Stimulated activated CD8-positive, alpha-beta memory T cell treated with anti-CD3 and anti-CD28 coated beads, Interleukin-7, amount 100 ng/mL, for 4 hours (primary cell): ENCODE measurements around the gene SERPINH1.
A peak's percentile ranks its signal among the peaks of the same experiment; 100 is the strongest.

Experiments
- DNase-seq, 2 donors: peaks; one replicate each; pipeline ENCODE4 v3.0.0-alpha.2; 2020; ENCODE audit warnings: low read depth in 2 of 2

Gene SERPINH1

DNA sequence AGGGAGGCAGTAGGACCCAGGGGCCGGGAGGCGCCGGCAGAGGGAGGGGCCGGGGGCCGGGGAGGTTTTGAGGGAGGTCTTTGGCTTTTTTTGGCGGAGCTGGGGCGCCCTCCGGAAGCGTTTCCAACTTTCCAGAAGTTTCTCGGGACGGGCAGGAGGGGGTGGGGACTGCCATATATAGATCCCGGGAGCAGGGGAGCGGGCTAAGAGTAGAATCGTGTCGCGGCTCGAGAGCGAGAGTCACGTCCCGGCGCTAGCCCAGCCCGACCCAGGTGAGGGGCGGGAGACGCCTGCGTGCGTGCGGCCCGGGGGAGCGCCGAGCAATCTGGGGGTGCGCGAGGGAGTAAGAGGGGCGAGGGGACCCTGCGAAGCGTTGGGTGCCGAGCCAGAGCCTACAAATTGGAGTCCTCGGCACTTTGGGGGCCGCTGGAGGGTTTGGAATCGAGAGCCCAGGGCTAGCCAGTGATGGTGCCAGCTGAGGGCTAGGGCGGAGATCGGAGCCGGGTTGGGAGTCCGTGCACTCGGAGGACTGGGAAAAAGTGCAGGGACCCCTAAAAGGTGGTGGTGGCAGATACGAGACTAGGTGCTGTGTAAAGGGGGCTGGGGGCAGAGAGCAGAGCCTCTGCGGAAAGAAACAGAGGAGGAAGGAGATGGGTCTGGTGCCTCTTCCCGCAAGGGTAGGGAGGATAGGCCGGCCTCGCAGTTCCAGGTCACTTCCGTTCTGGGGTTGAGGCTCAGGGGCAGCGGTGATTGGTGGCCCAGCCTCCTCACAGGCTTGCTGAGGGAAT lies at the start of gene SERPINH1:
Gene SERPINH1 (plus strand): TSS at position 206 of the 788 bp plus-strand sequence. CDS start 4,097 bp downstream, outside the sequence.
- peak in 1 of 2 donors; percentile 46 for DNase-seq

DNA sequence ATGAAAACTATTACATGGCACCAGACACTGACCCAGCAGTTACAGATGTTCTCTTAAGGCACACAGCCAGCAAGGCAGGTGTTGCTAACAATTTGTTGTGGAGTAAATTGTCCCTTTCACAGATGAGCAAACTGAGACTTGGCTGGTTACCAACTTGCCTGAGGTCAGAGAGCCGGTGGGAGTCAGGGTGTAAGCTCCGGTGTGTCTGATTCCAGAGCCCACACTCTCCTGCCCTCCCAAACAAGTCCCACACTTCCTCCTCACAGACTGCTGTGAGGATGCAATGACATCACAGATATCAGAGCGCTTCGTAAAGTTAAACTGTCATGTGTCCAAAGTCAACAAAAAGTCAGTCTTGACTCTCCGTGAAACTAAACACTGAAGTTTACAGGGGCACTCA lies 48.8 kb upstream of the SERPINH1 start:
- no peak for DNase-seq

DNA sequence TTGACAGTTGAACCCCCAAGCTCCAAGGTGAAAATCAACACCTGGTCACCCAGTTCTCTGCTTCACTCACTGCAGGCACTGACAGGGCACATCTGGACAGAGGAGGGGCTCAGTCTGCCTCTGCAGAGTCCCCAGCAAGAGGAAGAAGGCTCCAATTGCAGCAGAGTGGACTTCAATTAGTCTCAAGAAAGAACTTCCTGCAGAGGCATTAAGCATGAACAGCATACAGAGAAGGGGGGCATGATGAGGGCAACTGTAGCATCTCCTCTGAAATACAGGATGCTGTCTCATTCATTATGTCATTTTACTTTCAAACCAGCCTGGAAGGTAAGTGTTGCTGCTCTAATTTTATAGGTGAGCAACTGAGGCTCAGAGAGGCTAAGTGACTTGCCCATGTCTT lies 47.5 kb upstream of the SERPINH1 start:
- DNase-seq: no peak

DNA sequence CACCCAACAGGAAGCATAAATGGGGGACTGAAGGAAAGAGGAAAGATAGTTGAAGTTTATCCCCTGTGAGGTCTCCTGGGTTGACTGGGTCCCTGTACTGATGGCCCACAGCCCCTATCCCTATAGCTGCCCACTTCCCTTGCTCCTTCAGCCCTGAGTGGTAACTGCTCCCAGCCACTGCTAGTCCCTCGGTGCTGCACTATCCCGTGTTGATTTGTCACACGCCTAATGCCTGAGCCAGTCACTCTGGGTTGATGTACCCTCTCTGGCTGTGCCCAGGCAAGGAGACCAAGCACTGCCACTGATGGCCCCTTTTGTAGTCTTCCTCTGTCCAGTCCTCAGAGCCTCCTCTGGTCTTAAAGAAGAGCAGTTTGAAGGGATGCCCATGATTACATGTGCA lies 45.9 kb upstream of the SERPINH1 start:
- no peak for DNase-seq

DNA sequence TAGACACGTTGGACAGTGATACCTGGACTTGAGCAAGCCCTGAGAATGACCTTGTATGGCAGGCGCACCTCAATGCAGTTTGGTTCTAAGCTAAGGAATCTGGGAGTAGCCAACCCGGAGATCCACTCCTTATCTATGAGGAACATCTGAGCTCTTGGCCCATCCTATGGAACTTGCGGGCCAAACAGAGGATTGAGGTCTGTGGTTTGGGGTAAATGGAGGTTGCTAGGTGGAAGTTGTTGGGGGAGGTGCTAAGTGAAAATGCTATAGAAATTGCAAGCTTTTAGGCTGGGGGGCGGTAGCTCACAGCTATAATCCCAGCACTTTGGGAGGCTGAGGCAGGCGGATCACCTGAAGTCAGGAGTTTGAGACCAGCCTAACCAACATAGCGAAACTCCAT lies 45.2 kb upstream of the SERPINH1 start:
- no peak for DNase-seq

DNA sequence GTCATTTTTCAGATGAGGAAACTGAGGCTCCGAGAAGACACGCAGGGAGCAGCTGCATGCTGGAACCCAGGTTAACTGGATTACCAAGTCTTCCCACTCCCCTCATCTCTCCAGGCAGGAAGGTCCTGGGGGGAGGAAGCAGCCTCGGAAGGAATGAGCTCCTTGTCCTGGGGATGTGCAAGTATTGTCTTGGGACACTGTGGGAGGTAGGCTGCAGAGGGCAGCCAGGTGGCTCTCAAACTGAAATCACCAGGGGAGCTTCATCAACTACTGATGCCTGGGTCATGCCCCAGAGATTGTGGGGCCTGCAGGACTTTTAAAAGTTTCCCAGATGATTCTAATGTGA lies 43.9 kb upstream of the SERPINH1 start:
- no peak for DNase-seq

DNA sequence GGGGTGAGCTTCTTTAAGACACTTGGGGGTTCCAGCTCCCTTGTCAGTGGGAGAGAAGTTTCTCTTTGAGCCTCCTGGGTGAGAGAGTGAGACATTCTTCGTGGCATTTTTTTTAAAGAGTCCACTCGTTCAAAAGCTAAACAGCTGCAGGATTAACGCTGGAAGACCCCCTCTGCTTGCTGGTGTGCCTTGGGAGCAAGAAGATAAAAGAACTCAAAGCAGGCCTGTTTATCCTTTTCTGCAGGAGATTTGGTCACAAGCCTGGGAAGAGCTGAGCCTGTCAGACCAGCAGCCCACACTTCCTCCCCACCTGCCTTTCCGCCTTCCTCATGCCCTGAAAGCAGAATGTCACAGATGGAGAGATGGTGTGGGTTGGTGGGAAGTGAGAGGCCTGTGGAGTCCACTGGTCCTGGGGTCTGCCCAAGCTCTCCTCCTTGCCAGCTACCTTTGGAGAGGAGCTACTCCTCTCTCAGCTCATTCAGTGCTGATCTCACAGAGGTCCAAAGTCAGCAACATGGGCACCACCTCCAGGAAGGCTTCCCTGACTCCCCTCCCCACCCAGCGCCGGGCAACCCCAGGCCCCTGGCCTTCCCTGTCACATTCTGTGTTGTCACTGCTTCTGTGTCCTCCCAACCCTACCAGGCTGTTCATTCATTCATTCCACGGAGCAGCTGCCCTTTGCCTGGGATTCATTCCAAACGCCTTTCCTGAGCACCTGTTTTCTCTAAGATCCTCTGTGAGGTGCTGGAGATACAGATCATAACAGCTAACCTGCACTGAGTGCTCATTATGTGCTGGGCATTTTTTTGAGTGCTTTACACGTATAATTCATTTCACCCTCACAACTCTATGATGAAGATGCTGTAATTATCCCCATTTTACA lies 43.0 kb upstream of the SERPINH1 start:
- DNase-seq: no peak

DNA sequence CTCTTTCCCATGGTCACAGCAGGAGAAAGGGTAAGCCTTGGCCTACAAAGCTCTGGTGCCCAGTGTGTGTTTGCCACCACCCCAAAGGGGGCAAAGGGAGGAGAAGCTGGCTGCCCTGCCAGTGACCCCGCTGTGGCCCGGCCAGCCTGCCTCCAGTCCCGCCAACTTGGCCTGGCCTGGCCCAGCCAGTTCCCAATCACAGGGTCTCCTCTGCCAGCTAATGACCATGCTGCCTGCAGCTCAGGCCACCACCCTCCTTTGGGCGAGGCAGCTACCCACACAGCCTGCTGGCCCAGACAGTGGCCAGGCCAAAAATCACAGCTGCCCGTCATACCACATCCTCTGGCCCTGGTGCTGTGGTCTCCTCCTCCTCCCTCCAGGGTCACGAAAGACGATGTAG lies 41.4 kb upstream of the SERPINH1 start:
- no peak for DNase-seq

DNA sequence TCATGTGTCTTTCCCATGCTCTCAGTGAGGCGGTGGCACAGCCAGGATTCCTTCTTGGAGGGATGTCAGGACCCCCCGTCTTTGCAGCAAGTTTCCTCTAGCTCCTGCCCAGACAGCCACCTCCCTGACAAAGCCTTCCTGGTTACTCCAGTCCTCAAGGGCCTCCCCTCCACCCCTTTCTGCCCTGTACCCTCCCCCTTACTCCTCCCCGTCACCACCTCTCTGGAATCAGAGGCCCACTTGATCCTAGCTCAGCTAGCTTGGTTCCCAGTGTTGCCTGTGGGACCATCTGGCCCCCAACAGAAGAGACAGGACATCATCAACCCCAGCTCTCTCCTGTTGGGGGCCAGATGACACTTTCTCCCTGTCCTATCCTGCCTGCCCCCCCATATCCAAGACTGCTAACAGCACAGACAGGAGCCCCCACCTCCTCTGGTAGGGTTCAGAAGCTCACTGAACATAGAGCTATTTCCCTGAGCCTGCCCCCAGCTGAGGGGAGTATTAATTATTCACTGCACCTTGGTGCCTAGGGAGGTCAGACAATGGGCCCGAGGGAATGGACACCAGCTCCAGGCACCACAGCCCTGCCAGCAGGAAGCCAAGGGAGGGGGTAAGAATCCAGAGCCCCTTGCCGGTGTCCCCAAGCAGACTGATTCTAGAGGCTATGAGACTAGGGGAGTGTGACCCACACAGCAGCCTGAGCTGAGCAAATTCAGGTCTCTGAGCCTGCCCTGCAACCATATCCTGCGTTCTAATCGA lies 39.6 kb upstream of the SERPINH1 start:
- DNase-seq: no peak

DNA sequence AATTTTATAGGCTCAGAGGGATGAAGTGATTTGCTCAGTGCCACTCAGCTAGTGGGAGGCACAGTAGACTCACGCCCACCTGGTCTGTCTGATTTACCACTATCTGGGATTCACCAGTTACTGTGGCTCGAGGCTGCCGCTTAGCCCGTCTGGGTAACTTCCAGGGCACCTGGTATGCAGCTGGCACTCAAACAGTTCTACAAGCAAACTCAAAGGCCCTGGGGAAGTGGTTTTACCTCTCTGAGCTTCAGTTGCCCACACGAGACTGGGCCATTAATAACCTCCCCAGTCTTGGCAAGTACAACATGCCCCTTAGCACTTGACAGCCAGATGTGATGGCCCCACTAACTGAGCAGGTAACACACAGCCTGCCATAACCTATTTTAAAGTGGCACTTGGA lies 38.9 kb upstream of the SERPINH1 start:
- no peak for DNase-seq

DNA sequence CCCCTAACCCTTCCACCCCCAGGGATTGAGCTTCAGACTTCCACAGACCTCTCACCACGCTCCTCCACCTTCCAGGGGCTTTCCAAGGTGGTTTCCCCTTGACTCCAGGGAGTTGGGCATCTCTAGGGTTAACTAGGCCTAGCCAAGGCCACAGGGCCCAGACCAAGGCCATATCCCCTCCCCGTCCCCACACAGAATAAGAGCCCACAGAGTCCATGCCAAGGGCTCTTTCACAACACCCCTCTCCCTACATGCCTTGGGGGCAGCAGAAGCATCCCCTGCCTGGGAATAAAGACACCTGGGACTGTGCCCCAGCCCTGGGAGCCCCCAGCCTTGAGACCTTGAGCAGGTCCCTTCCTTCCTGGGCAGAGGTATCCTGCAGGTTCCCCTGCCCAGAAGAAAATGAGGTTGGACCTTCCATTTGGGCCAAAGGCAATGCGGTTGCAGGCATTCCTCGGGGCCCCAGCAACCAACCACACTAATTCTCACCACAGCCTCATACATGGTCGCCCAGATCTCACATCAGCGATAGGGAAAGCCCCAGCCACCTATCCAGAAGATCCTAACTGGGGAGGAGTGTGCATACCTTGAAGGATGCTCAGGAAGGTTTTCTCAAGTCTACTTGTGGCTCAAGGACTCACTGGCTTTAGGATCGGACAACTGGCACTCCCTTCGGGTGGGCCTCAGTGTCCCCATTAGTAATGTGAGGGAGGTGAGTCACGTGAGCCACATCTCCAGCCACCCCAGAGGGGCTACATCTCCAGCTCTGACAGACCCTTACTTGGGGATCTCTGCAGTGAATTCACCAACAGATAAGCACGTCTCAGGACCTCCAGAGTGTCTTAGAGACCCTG lies 38.0 kb upstream of the SERPINH1 start:
- DNase-seq: no peak

DNA sequence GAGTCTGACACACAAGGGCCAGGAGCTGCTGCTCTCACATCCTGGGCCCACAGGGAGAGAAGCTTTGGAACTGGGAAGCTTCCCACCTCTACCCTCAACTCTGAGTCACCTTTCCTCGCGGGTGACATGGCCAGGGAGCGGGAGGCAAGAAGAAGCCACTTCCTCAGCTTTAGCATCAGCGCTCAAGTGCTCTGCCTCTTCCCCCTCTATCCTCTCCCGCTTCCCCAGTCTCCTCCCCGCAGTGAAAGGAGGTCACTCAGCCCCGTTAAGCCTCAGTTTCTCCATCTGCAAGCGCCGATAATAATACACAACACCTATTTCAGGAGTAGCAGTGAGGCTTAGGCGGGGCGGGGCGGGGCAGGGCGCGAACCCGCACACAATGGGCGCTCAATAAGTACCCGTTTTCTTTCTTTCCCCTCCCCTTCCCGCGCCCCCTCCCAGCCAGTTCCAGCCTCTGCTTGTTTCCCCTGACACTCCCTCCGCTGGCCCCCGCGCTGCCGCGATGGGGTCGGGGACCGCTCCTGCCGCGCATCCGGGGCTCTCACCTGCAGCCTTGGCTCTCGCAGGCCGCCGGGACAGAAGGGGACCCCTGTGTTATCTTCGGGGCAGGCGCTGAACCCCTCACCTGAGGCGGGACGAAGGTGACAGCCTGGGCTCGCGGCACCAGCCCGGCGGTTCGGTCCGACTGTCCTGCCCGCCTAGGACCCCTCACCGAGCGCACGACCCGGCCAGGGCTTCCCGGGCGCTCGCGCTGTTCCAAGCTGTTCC lies 37.2 kb upstream of the SERPINH1 start:
- peak in 1 of 2 donors; percentile 15 for DNase-seq

DNA sequence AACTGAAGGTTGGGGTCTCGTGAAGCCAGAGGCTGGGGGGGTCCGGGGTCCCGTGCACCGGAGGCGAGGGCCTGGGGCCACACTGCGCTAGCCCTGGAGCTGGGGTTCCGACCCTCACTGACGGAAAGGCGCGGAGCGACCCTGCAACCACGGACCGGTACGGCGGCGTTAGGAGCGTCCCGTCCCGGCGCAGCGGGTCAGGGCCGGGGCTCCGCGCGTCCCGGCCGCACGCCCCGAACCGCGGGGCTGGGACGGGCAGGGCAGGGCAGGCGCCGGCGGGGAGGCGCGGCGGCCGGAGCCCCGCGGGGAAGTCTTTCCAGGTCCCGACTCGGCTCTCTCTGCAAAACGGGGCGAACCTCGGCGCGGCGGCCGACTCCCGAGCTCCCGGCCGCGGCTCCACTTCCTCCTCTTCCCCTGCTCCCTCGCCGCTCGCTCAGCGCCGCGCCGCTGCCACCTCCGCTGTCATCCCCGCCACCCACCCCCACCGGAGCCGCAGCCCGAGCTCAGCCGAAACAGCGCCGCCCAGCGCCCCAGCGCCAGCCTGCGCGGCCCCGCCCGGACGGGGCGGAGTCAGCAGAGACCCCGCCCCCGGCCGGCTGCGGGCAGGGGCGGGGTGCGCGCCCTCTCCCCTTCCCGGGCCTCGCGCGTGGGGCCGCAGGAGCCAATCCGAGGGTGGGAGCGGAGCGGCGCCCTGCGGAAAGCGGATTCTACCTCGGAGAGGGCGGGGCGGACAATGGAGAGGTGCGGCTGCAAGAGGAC lies 36.4 kb upstream of the SERPINH1 start, which contains the start of gene GDPD5:
Gene GDPD5 (minus strand): TSS at position 509 of the 759 bp plus-strand sequence. CDS start 48,206 bp downstream, outside the sequence.
- peak; percentile 60 to 78 for DNase-seq

DNA sequence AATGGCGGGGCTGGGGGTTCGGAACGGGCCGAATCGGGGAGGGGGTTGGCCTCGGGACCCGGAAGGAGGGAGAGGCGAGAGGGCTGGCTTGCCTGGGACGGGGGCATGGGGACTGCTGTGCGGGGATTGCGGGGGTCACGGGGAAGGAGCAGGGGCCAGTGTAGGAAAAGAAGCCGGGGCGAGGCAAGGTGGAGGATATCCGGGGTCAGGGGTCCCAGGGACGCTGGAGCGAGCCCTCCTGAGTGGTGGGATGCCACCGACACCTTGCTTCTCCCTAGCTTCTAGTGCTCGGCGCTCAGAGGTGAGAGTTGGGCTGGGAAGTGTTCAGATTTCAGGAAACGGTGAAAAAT lies 35.9 kb upstream of the SERPINH1 start:
- no peak for DNase-seq

DNA sequence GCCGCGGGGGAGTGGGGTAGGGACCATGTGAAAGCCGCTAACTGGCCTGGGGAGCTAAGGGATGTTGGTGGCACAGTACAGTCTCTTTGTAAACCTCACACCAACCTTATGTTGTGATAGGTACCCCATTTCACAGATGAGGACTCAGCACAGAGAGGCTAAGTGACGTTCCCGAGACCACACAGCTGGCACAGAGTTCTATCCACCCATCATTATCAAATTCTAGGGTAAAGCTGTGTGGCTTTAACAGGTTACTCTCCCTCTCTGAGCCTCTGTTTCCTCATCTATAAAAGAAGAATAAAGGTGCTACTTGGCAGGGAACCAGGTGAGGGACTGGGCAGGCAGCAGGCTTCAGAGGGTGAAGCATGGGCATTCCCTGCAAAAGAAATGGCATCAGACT lies 34.9 kb upstream of the SERPINH1 start:
- no peak for DNase-seq

DNA sequence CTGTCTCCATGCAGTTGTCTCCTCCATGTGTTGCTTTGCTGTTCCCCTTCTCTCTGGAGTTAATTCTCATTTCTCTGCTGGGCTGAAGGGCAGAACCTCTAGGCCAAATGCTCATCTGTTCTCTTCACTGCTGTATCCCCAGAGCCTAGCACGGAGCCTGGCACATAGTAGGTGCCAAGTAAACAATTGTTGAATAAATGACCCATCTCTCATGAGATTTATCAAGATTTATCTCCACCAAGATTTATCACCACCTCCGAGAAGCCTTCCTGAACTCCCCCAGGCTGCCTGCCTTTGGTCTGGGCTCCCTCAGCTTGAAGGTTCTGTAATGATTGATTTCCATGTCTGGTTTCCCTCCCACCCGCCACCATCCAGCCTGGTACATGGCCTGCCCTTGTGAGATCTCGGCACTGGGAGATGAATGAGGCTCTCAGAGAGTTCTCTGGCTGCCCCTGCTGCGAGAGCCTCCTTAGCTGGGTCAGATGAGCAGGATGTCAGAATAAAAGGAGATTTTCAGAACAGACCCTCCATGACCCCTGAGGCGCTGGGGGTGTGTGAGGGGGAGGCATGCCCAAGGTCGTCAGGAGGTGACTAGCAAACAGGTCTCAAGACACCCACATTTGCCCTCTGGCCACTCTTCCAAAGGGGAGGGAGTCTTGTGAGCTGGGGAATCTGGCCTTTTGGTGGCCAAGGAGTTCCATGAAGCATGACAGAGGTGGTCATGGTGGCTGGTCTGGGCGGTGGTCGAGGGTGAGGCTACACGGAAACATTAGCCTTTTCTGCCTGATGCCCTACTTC lies 33.9 kb upstream of the SERPINH1 start:
- no peak for DNase-seq

DNA sequence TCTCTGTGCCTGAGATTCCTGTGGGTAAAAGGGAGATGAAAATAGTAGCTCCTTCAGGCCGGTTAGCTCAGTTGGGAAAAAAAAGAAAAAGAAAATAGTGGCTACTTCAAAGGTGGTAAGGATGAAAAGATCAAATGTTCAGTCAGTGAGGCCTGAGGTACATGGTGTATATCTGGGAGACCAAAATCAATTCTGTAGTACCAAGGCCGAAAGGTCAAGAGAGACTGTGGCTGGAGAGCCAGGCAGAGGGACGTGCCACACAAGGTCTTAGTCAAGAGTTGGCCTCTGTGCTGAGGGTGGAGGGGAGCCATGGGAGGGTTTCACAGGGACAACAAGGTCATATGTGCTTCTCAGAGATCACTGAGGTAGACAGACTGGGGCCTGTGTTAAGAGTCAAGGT lies 31.5 kb upstream of the SERPINH1 start:
- DNase-seq: no peak

DNA sequence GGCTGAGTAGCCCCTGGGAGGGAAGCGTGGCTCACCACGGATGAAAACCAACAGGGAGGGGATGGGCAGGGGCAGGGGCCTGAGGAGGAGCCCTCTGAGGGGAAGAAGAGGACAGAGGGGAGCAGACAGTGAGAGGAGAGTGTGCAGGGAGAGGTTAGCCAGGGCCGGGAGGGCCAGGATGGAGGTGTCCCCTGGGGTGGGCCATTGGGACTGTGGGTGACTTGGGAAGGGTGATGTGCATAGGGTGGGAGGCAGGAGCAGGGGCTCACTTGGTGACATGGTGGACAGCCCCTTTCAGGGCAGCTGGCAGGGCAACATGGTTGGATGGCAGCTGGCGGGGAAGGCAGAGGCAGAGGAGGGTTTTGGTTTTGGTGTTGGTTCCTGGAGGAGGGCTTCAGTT lies 30.7 kb upstream of the SERPINH1 start:
- DNase-seq: no peak
